MV-4-11 (cell line): ENCODE data around the gene NT5C1A.

Source experiments
- DNase-seq: peaks from one replicate; lab custom pipeline; 2025; lab: John Stamatoyannopoulos, UW

NT5C1A gene

DNA sequence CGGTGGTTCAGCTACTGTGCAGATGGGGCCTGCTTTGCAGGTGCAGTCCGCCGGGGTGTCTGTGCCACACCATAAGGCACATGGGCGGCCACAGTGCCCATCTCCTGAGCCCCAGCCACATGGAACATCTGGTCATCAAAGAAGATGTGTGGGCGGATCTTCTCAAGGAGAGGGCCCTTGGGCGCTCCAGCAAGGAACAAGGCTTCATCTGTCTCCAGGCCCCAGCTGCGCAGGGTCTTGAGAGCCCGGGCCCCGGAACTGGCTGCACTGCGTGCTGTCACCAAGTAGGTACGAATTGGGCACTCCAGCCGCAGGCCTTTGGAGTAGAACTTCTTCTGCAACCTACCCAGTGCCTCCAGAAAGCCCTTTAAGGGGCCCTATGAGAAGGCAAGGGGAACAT, 12.8 kb downstream of the NT5C1A start:
- no peak for DNase-seq

DNA sequence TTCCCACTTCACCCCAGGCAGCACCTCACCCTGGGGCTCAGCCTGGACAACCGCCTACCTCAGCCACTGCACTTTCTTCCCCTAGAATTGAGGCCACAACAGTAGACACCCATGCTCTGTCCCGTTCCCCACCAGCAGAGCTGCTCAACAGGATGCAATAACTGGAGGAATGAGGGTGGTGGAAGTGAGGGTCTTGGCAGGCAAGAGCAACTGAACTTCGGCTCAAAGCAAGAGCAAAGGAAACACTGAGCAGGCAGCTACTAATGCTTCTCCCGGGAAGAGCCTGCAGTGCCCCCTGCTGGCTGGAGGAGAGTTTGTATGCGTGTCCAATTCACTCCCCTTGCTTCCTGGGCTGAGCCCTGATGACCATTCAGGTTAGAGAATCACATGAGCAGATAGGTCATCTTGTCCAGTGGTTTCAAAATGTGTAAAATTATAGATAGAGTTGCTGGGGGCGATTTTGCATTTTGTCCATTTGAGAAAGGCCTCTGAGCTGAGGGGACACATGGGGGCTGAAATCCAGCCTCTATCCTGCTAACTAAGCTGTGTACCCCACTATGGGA, 13.9 kb downstream of the NT5C1A start:
- DNase-seq, result peak; percentile 77

DNA sequence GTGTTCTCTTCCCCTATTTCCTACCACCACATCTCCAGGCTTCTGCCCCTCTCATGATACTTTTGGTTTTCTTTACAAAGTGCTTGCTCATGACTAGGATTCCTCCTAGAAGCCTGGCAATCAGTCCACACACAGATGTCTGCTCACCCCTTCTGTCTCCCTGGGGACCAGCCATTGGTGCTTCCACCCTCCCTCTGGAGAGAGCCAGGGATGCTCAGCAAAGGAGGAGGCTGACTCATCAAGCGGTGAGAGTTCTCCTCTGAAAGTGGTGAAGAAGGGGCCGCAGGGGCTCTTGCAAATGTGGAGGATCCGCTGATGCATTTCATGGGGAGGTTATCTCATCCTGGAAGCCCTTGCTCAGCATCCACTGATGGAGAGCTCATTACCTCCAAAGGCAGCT, 14.5 kb downstream of the NT5C1A start:
- no peak for DNase-seq

DNA sequence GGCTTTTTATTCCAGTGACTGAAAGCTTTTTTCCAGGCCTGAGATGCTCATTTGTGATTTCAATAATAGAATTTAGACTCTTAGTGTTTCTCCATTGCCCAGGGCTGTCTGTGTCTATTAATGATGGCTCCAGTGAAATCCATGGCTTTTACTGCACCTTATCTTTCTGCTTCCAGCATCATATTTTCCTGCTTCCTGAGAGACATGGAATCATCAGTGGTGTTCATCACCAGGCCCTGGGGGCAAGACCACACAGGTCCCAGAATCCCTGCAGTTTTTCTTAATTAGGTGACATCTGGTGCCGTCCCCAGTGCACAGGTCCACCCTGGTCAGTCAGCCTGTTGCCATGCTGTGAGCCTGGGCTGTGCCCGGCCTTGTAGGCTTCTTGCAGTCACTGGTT, 15.5 kb downstream of the NT5C1A start:
- no peak for DNase-seq

DNA sequence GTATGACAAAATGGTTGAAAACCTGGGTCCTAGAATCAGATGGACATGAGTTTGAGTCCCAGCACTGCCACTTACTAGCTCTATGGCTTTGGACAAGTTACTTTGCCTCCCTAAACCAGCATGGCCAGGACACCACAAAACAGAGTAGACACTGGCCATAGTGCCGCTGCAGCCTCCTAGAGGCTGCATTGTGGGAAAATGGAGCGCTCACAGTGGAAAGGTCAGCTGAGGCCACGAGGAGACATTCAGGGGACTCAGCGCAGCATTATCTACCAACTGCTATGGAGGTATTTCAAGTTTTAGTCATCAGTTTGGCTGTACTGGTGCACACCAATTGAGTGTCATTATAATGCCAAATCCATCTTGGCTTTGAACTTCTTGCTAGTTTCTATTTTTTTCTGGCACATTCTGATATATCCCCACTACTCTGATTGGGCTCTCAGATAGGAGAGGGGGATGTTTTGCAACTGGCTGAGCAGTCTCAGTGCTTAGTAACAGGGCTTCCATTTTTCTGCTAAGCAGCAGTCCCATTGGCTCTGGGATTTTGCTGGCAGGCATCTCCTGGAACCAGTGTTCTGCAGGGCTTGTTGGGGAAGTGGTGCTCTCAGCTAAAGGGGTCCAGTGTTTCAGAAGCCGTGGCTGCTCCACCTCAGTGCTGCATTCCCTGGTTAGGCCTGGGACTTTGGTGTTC, 16.2 kb downstream of the NT5C1A start:
- DNase-seq, result no peak

DNA sequence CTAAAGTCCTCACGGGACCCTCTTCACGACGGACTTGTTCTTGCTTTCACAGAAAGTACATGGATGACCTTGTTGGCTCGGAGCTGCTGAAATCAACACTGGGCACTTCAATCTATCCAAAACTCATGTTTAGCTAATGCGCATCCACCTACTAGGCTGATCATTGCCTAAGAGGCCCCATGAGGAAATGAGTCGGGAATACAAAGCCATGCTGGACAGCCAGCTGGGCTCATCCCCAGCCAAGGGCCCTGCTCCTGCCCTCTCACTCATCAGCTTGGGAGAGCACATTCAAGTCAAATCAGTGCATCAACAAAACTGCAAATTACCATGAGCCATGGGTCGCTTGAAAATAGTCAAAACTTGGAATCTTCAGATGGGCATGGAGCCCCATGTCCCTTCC, 17.6 kb downstream of the NT5C1A start:
- no peak for DNase-seq

DNA sequence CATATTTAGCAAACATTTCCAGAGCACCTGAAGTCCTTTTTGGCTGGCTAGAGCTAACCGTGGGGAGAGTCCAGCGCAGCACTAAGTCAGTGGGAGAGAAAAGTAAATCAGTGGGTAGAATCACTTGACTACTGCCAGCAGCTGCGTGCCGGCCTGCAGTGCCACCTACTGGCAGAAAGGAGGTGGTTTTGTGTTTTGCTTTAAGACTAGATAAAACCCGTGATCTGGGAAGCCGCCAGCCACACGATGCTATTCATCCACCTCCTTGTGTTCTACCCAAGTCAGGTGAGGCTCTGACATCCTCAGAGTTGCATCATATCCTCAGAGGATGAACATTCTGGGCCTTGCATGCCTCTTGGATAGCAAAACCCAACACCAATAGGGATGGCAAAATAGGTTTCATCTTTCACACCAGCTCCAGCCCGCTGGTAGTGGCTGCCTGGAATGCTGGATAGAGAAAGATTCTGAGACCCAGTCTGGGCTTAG, 18.3 kb downstream of the NT5C1A start:
- peak; percentile 68 for DNase-seq

DNA sequence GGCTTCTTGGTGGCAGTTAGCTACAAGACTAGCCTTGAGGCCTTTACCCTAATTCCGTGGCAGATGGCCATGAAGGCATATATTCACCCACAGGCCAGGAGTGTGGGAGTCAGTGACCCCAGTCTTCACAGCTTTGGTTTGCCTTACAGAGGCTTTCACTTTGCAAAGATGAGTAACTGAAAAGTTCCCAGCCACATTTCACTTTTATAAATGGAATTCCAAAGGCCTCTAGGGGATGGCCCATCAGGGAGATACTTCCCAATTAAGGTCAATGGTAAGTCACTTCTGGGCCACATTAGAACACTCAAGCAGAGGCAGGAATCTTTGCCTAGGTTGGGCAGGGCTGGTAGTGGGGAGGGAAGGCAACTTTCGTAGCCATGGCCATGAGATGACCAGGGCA, 19.4 kb downstream of the NT5C1A start:
- no peak for DNase-seq

DNA sequence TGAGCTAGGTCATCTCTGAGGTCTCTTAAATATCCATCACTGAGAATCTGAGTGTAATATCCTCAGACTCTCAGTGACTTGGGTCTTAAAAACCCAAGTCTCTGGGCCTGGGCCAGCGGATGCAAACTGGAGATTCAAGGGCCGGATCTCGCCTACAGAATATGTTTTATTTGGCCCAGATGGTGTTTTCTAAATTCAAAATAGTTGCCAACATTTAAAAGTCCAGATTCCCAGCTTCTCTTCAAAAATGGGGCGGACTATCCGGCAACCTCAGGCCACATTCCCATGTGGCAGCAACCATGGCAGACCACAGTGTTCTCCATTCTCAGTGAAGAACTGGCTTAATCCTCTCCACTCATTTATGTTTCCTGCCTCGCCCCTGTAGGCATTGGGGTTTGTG, 19.8 kb downstream of the NT5C1A start:
- no peak for DNase-seq

DNA sequence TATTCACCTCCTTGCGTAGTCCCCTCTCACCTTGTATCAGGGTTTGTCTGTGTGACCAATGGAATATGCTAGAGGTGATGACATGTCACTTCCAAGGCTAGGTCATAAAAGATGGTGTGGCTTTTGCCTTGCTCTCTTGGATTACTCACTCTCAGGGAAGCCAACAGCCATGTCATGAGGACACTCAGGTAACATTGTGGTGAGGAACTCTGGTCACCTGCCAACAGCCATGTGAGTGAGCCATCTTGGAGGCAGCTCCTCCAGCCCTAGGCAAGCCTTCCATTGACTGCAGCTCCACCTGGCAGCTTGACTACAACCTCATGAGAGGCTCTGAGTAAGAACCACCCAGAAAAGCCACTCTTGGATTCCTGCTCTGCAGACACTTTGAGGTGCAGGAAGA, 21.5 kb downstream of the NT5C1A start:
- DNase-seq, result no peak

DNA sequence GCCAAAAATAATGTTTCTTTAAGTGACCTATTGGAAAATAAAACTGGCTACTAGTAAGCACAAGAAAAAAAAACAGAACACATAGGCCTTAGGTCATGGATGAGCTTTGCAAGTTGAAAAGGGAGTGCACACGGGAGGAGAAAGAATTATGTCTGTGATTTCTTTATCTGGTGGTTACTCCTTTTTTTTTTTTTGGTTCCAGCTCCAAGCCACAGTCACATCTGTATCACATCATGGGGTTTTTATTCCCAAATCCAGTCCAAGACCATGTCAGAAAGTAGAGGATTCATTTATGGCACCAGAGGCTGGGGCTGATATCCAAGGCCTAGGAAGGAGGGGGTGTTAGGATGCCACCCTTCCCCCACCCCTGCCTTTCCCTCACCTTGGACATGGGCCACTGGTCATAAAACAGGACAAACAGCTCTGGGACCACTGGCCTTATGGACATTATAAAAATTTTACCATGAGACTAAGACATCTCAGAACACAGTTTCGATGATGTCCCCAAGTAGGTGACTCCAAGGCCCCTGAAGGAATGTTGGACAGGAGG, 22.2 kb downstream of the NT5C1A start:
- no peak for DNase-seq

DNA sequence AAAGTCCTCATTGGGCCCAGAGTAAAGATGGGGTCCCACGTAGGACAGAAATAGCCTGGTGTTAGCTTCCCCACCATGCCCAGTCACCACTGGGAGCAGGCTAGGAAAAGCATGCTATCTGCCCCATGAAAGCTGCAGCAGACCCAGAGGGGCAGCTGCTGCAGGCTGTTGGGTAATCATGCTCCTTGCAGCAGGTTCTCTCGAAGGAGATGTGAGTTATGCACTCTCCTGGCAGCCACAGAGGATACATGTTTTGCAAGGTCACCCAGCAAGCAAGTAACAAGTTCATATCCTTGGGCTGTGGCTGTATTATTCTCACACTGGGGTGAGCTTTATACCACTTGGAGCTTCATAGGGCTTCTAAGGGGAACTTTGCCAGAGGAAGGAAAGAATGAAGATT, 23.4 kb downstream of the NT5C1A start:
- DNase-seq, result no peak

DNA sequence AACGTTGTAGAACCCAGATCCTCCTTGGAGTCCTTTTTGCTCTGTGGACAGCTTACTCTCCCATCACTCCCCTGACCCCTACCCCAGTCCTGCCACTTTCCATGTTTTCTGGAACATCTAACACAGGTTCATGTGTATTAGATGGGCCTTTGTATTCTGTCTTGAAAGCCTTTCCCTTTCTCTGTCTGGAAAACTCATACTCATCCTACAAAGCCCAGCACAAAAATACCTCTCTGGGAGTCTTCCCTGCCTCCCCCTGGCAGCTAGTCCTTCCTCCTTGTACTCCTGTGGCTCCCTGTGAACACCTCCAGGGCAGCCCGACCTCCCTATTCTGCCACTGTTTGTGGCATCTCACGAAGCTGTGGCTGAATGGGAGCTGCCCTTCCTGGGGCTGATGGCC, 24.7 kb downstream of the NT5C1A start:
- DNase-seq, result no peak

DNA sequence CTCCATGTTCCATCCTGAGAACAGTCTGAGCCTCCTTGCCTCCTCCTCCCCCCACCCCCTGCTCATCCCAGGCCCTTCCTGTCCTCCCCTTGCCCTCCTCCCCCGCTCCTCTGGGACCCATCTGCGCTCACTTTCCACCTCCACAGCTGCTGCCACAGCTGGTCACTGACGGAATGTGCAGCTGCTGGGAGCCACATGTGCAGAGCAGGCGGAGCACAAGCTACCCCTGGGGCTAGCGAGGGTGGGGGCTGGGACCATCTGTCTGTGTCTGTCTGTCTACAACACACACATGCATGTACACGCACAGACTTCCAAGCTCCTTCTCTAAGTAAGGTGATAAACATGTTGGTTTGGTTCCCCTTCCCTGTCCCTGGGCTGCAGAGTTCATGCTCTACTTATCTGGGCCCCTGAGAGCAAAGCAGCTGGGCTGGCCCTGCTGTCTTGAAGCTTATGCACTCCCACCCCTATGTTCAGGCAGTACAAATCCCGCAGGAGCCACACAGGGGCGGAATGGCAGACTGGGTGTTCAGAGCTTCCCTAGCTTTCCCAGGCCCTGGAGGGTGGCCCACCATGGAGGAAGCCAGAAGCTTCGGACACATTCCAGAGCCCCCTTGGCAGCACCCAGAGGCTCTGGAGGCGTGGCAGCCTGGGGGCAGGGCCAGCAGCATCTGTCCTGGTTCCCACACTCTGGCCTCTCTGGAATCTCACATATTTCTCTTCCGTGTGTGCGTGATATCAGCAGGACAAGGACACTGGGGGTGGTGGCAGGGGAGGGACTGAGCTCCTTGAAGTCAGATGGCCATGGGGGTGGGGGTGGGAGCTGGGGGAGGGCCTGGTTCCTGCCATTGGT, 25.4 kb downstream of the NT5C1A start:
- no peak for DNase-seq

DNA sequence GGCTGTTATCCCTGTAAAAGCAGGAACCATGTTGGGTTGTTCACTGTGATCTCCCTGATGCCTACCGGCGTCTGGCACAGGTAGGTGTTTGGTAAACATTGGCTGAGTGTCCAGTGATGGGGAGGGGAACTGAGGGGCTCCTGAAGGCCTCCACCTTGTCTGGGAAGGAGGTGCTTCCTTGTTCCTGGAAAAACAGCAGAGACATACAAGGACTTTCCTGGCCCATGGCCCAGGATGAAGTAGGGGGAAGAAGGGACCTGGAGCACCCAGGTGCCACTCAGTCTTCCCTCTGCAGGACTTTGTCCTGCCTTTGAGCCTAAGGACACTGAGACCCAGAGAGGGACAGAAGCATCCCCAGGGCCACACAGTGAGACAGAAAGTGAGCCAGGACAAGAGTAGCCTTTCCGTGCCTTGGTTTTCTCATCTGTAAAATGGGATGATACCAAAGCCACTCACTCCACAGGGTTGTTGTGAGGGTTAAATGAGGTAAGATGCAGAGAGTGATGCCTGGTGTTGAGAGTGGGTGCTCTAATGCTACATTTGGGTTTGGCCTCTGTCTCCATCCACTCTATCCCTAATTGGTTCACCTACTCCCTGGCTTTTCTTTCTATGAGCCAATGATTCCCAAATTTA, 26.4 kb downstream of the NT5C1A start:
- no peak for DNase-seq

DNA sequence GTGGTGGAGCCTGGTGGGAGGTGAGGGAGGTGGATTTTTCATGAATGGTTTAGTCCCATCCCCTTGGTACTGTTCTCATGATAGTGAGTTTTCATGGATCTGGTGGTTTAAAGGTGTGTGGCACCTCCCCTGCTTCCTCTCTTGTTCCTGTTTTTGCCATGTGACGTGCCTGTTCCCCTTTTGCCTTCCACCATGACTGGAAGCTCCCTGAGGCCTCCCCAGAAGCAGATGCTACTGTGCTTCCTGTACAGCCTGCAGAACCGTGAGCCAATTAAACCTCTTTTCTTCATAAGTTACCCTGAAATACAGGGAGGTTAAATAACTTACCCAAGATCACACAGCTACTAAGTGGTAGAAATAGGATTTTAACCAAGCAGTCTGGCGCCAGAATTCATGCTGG, 28.2 kb downstream of the NT5C1A start:
- no peak for DNase-seq

DNA sequence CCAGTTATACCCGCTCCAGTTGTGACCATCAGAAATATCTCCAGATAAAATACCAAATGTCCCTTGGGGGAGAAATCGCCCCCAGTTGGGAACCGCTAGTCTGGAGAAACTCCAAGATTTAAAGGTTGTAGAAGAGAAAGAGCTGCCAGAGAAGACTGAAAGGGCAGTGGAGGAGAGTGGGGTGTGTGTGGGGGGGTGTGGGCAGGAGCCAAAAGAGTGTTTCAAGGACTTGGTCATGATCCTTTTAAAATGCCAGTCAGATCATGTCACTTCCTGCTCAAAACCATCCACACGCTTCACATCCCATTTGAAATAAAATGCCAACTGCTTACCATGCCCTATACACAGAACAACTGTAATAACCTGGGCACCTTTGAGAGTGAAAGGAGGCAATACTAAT, 29.1 kb downstream of the NT5C1A start:
- DNase-seq, result no peak

DNA sequence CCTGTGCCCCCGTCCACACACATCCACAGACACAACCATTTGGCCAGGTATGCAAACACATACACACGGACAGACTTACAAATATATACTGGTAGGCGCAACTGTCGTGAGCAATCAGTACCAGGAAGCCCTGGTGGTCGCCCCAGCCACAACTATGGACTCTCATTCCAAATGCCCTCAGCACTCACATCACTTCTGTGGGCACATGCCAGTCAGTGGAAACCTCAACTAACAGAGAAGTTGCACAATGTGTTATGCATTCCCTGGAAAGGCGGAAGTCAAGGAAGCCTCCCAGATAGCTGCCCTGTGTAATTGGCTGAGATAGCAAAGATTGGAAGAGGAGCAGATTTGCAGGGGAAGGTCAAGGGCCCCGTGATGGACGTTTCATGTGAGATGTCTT, 31.0 kb downstream of the NT5C1A start:
- peak; percentile 11 for DNase-seq

DNA sequence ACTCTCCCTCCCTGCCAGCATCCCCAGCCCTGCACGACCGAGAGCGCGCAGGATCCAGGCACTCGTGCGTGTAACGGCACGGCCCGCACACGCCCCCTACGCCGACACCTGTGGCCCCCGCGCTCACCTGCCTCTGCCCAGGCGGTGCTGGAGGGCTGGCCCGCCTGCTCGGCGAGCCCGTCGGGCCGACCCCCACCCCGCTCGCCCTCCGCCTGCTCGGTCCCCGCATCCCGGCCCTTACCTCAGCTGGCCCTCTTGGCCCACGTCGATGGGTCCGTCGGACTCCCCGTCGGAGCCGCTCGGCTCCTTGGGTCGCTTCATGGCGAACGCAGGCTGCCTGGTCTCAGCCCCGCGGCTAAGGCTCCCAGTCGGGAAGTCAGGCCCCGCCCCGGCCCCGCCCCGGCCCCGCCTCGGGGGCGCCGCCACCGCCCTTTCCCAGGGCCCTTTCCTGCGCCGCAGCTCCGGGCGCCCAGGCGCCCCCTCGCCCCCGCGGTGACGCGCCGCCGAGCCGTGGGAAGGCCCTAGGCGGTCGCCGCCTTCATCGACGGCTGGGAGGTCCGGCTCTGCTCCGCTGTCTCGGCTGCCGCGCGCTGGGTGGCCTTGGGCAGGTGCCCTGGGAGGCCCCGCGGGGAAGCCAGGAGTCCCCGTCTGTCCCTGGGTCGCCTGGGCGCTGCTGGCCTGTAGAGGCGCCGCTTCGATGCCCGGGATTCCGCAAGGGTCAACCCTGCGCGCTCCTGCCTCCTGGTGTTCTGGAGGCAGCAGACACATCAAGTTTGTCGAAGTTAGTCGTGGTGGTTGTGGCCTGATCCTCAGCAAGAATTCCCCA, 32.4 kb downstream of the NT5C1A start, which contains the start of gene HEYL:
Gene HEYL (minus strand): TSS at position 339 of the 826 bp plus-strand sequence. CDS start 18 bp downstream, at position 321.
- DNase-seq, result peak; percentile 62

DNA sequence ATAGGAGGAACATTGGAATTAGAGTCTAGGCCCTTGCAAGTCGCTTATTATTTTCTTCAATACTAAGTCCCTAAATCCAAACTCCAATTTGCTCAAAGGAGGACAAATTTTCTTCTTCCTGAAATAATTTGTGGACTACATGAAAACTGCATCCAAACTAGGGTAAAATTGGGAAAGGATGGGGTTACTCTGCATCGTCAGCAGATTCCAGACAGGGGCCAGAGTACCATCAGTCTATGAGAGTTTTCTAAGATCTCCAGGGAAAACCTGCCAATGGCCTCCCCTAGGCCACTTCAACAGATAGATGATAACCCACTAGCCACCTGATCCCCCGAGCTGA, 33.0 kb downstream of the NT5C1A start:
- no peak for DNase-seq

DNA sequence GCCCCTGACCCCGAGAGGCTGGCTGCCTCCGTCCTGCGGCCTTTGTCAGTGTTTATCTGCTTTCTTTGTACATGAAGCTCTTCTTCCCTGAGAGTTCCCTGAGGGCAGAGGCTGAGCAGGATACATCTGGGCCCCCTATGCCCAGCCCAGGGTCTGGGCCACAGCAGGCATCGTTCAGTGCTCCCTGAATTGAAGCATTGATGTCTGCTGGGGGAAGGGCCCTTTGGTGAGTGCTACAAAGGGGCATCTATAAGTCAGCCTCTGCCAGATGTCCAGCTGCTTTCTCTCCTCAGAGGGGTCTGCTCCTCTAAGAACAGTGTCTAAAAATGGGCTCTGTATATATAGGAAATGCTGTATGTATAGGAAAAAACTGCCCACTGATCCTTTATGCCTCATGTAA, 34.5 kb downstream of the NT5C1A start:
- no peak for DNase-seq

DNA sequence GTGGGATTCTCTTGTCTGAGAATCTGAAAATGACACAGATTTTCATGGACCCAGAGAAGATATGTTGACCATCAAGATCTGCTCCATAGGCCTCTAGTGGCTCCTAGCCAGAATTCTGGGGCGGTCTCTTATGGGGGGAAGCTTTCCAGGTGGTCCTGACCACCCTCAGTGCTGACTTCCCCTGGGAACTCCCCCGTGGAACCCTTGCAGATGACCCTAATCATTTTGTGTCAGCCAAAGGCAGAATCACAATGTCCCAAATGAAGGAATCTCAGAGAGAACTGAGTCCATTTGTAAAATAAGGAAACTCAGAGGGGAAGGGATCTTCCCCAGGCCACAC, 36.1 kb downstream of the NT5C1A start:
- DNase-seq, result no peak
